ENCODE measurements around the gene SBF1.
"Not testable (repeated sequence)": the region's sequence is repeated elsewhere in the genome, so short reads cannot be mapped to it uniquely, and the experiment has no call there.

Gene SBF1

DNA sequence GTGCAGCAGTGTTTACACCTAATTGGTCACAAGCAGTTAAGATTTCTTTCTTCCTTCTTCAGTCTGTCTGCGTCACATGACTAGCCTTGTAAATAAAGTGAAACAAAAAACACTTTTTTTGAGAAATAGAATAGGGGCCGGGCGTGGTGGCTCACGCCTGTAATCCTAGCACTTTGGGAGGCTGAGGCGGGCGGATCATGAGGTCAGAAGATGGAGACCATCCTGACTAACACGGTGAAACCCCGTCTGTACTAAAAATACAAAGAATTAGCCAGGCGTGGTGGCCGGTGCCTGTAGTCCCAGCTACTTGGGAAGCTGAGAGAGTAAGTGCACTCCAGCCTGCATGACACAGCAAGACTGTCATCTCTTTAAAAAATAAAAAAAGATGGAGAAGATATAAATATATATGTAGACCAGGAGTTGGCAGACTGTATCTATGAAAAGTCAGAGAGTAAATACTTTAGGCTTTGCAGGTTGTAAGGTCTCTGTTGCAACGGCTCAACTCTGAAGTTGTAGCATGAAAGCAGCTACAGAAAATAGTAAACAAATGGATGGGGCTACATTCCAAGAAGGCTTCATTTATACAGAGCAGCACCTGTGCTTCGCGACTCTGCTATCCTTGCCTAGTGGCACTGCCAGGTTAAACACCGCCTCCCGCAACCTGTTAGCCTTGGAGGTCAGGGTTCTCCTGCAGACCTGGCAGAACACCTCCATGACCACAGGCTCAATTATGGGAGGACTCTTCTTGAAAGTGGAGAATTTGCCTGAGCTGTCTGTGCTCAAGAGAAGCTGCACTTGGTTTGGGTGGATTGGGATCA lies 75.8 kb downstream of the SBF1 start:
- H3K4me3 ChIP-seq (ENCODE audit: low read depth, low read length): no peak overlapping the region
- H3K4me1 ChIP-seq (ENCODE audit: control insufficient read depth, insufficient read depth, low read length): peaks cover 7% of the 10 kb centered on the region; the same call in 1 of the 2 replicates
- no peaks in the 10 kb centered on the region for H3K27me3 ChIP-seq (ENCODE audit: control insufficient read depth, insufficient read depth, low read length)
- no peak overlapping the region for H3K9ac ChIP-seq (ENCODE audit: low read depth, low read length)
- peak overlapping the region; percentile 11 for H3K27ac ChIP-seq (ENCODE audit: low read depth, low read length)
- H3K9me3 ChIP-seq (ENCODE audit: control insufficient read depth, insufficient read depth, low read length): no peaks in the 10 kb centered on the region
- peaks cover 29% of the 10 kb centered on the region for H3K36me3 ChIP-seq (ENCODE audit: control insufficient read depth, insufficient read depth, low read length)

GRCh38 chr22:50397371-50398060 lies 77.3 kb downstream of the SBF1 start:
- H3K36me3 ChIP-seq (ENCODE audit: control insufficient read depth, insufficient read depth, low read length): peaks cover 34% of the 10 kb centered on the region
- not testable (repeated sequence) for H3K9ac ChIP-seq (ENCODE audit: low read depth, low read length); H3K9me3 ChIP-seq (ENCODE audit: control insufficient read depth, insufficient read depth, low read length); H3K4me1 ChIP-seq (ENCODE audit: control insufficient read depth, insufficient read depth, low read length); H3K4me3 ChIP-seq (ENCODE audit: low read depth, low read length); H3K27me3 ChIP-seq (ENCODE audit: control insufficient read depth, insufficient read depth, low read length)
- peak overlapping the region; percentile 78 for H3K27ac ChIP-seq (ENCODE audit: low read depth, low read length)

DNA sequence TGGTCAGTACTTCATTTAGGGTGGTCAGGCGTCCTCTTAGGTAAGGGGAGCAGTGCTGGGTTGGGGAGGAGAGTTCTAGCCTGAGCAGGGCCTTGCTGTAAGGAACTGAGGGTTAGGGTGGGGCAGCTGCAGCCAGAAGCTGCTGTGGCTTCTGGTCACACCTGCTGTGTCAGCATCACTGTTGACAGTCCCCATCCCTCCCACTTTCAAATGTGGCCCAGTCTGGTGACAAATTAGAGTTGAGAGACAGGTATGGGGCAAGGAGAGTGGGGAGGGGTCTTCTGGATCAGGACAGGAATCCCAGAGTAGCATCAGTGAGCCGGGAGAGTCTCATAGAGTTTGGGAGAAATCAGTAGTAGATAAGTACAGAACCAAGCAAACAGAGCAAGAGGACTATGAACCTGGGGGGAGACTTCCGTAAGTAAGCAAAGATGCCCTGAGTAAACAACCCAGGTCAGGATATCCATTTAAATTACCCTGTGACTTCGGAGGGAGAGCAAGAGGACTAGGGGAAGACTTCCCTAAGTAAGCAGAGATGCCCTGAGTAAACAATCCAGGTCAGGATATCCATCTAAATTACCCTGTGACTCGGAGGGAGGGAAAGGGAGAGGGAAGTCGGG lies 78.0 kb downstream of the SBF1 start:
- Histone ChIP-seq H3K27me3 (ENCODE audit: control insufficient read depth, insufficient read depth, low read length) (no peaks in the 10 kb centered on the region), H3K4me1 (ENCODE audit: control insufficient read depth, insufficient read depth, low read length) (peaks cover 7% of the 10 kb centered on the region; the same call in 1 of the 2 replicates)

More for the DNA sequence above, 78.0 kb downstream of the SBF1 start:
- no peak overlapping the region for H3K9ac ChIP-seq (ENCODE audit: low read depth, low read length)
- no peaks in the 10 kb centered on the region for H3K9me3 ChIP-seq (ENCODE audit: control insufficient read depth, insufficient read depth, low read length)
- H3K36me3 ChIP-seq (ENCODE audit: control insufficient read depth, insufficient read depth, low read length): peaks cover 36% of the 10 kb centered on the region
- no peak overlapping the region for H3K4me3 ChIP-seq (ENCODE audit: low read depth, low read length)
- H3K27ac ChIP-seq (ENCODE audit: low read depth, low read length): peak overlapping the region; percentile 78
